Measurements from ENCODE around the gene RSPH6A. TPM values are rescaled to one million over a fixed set of nuclear protein-coding genes. Genes with fewer than 3 reads are reported as not detected.
A peak's percentile ranks its signal among the peaks of the same experiment; 100 is the strongest.

RSPH6A gene
- total RNA-seq, 2 donors from 2014 or later = 0.50 to 5.2 TPM

GRCh38 chr19:45773384-45773783, 41.7 kb downstream of the RSPH6A start:
- Histone ChIP-seq H3K27ac (no peak overlapping the region), H3K36me3 (peaks cover 0 to 15% of the 10 kb centered on the region in 2 donors), H3K9me3 (no peaks in the 10 kb centered on the region), H3K4me3 (no peak overlapping the region), H3K27me3 (replicated peaks; ENCODE audit: insufficient read depth) (no peaks in the 10 kb centered on the region), H3K4me1 (replicated peaks) (peaks cover 4% of the 10 kb centered on the region)
- 21% methylated on average over 2 of the region's 2 CpGs for WGBS
- DNase-seq (ENCODE audit: low spot score) = no peak
- TF ChIP-seq POLR2AphosphoS5 (IDR thresholded peaks at IDR 0.05) (no peak), POLR2A (IDR thresholded peaks at IDR 0.05) (no peak), CTCF (IDR thresholded peaks at IDR 0.05) (no peak)
- intact Hi-C loops (cut with DNase I) = no loop called here

- no peak for TF ChIP-seq POLR2AphosphoS5 (IDR thresholded peaks at IDR 0.05)
- TF ChIP-seq POLR2A (IDR thresholded peaks at IDR 0.05) = no peak
- TF ChIP-seq CTCF (IDR thresholded peaks at IDR 0.05) = no peak
- intact Hi-C loops (cut with DNase I) = no loop called here
Observed at GRCh38 chr19:45772912-45773311, 42.2 kb downstream of the RSPH6A start.

GRCh38 chr19:45772130-45772840, 42.8 kb downstream of the RSPH6A start:
- DNase-seq (ENCODE audit: low spot score) = no peak
- intact Hi-C loops (cut with DNase I) = no loop called here
- no peak for TF ChIP-seq POLR2AphosphoS5 (IDR thresholded peaks at IDR 0.05)
- TF ChIP-seq POLR2A (IDR thresholded peaks at IDR 0.05) = no peak
- TF ChIP-seq CTCF (IDR thresholded peaks at IDR 0.05) = no peak
- Histone ChIP-seq H3K9me3 (no peaks in the 10 kb centered on the region), H3K4me3 (no peak overlapping the region), H3K27me3 (replicated peaks; ENCODE audit: insufficient read depth) (no peaks in the 10 kb centered on the region), H3K27ac (peak overlapping the region in 1 of 2 donors; percentile 97), H3K36me3 (peaks cover 0 to 4% of the 10 kb centered on the region in 2 donors), H3K4me1 (replicated peaks) (peaks cover 4% of the 10 kb centered on the region)
- WGBS = 79% methylated on average over 14 of the region's 14 CpGs

More at GRCh38 chr19:45772912-45773311, 42.2 kb downstream of the RSPH6A start:
- 85% methylated on average over 3 of the region's 3 CpGs for WGBS
- no peak for DNase-seq (ENCODE audit: low spot score)
- Histone ChIP-seq H3K9me3 (no peaks in the 10 kb centered on the region), H3K36me3 (peaks cover 0 to 10% of the 10 kb centered on the region in 2 donors), H3K4me1 (replicated peaks) (peaks cover 4% of the 10 kb centered on the region), H3K4me3 (no peak overlapping the region), H3K27ac (no peak overlapping the region), H3K27me3 (replicated peaks; ENCODE audit: insufficient read depth) (no peaks in the 10 kb centered on the region)

GRCh38 chr19:45771311-45771933, 43.7 kb downstream of the RSPH6A start:
- H3K27ac ChIP-seq = peak overlapping the region; percentile 97 to 99
- intact Hi-C loops (cut with DNase I) = no loop called here
- H3K36me3 ChIP-seq = no peaks in the 10 kb centered on the region
- H3K27me3 ChIP-seq (replicated peaks; ENCODE audit: insufficient read depth) = no peaks in the 10 kb centered on the region
- WGBS = 73% methylated on average over 41 of the region's 46 CpGs
- DNase-seq (ENCODE audit: low spot score) = no peak
- H3K4me3 ChIP-seq = peak overlapping the region; percentile 79 to 83
- H3K4me1 ChIP-seq (replicated peaks) = peaks cover 7% of the 10 kb centered on the region
- TF ChIP-seq CTCF (IDR thresholded peaks at IDR 0.05) (no peak), POLR2AphosphoS5 (IDR thresholded peaks at IDR 0.05) (no peak), POLR2A (IDR thresholded peaks at IDR 0.05) (no peak)
- no peaks in the 10 kb centered on the region for H3K9me3 ChIP-seq

Data from prostate gland (tissue), 2 donors.